Thoracic aorta (tissue), 2 donors: Measurements from ENCODE around the gene TUBGCP2. TPM values are rescaled to one million over a fixed set of nuclear protein-coding genes. Genes with fewer than 3 reads are reported as not detected.

Experiments used
- ATAC-seq: fragments of 150-250 bp; one replicate; pipeline ENCODE4 v1.8.0; 2017; ENCODE audit warnings: low read depth; ENCODE audit not compliant: insufficient number of reproducible peaks, low FRiP score
- DNase-seq: peaks from one replicate; pipeline ENCODE4 v3.0.0-alpha.2; 2020; ENCODE audit warnings: low spot score
- H3K27ac ChIP-seq, 2 donors: fragments of 200-600 bp; sonication (generic); 1 replicate in 1 of 2; 2 replicates in 1 of 2; pipeline ENCODE4 v1.5.1; 2016; ENCODE audit warnings: mild to moderate bottlenecking in 2 of 2, moderate library complexity in 2 of 2
- H3K27me3 ChIP-seq: fragments of 200-600 bp; sonication (generic); replicated peaks from 2 replicates; pipeline ENCODE4 v1.6.0; 2016; ENCODE audit warnings: mild to moderate bottlenecking; ENCODE audit not compliant: insufficient read depth
- H3K36me3 ChIP-seq: fragments of 200-600 bp; sonication (generic); one replicate; pipeline ENCODE4 v1.5.1; 2016
- H3K4me1 ChIP-seq, 2 donors: fragments of 200-600 bp; sonication (generic); 1 replicate in 1 of 2; 2 replicates in 1 of 2; pipeline versions ENCODE4 v1.5.1 to v1.6.0; 2016; ENCODE audit warnings: low read depth in 2 of 2, mild to moderate bottlenecking in 1 of 2; ENCODE audit not compliant: control insufficient read depth in 1 of 2
- H3K4me3 ChIP-seq: fragments of 200-600 bp; sonication (generic); 2 replicates; pipeline ENCODE4 v1.5.1; 2016; ENCODE audit warnings: mild to moderate bottlenecking
- H3K9me3 ChIP-seq: fragments of 200-600 bp; sonication (generic); 2 replicates; pipeline ENCODE4 v1.5.1; 2016
- total RNA-seq, 2 donors: library from RNA; depleted of rRNA; stranded (reverse); fragments of >200 nt; gene quantifications; one replicate each; pipeline versions ENCODE4 v1.1.0 to v1.2.3, GENCODE V29; 2016
- TF ChIP-seq, protein P1 (sequence below): fragments of 200-600 bp; sonication (generic); IDR thresholded peaks from one replicate; pipeline ENCODE4 v1.5.1; 2019; ENCODE audit warnings: antibody characterized with exemption

Gene TUBGCP2
- total RNA-seq, 2 donors from 2014 or later, result 51.2 to 65.5 TPM

DNA sequence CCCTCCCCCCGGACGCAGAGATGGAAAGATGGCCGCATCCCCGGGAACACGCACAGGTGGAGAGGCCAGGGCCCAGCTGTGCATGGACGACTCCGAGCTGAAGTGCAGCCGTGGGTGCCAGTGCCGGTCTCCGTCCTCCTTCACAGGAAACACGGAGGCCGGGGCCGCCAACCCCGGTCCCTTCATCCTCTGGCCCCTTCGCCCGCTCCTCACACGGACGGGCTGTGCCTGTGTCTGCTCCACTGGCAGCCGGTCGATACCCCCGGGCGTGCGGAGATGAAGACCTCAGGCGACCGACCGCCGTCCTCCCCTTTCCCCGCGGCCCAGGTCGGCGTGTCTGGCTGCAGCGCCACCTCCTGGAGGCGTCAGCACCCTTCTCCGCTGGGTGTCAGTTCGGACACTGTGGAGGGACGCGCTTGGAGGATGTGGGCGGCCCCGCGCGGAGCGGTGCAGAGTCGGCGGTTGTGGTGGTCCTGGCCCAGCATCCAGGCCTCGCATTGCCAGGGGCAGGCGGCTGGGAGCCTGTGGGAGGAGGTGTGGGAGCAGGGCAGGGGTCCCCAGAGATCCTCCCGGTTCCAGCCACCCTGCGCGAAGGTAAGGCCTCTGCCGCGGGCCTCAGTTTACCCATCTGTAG lies 9.9 kb upstream of the TUBGCP2 start:
- peak overlapping the region; percentile 63 for H3K4me3 ChIP-seq
- no peaks in the 10 kb centered on the region for H3K36me3 ChIP-seq
- TF ChIP-seq, protein P1, sequence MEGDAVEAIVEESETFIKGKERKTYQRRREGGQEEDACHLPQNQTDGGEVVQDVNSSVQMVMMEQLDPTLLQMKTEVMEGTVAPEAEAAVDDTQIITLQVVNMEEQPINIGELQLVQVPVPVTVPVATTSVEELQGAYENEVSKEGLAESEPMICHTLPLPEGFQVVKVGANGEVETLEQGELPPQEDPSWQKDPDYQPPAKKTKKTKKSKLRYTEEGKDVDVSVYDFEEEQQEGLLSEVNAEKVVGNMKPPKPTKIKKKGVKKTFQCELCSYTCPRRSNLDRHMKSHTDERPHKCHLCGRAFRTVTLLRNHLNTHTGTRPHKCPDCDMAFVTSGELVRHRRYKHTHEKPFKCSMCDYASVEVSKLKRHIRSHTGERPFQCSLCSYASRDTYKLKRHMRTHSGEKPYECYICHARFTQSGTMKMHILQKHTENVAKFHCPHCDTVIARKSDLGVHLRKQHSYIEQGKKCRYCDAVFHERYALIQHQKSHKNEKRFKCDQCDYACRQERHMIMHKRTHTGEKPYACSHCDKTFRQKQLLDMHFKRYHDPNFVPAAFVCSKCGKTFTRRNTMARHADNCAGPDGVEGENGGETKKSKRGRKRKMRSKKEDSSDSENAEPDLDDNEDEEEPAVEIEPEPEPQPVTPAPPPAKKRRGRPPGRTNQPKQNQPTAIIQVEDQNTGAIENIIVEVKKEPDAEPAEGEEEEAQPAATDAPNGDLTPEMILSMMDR, result peak; percentile 33
- H3K27me3 ChIP-seq, result no peaks in the 10 kb centered on the region
- H3K9me3 ChIP-seq, result no peaks in the 10 kb centered on the region
- DNase-seq (no peak), ATAC-seq (peak; percentile 36)
- H3K4me1 ChIP-seq, result peaks cover 4 to 6% of the 10 kb centered on the region in 2 donors
- H3K27ac ChIP-seq, result no peak overlapping the region

DNA sequence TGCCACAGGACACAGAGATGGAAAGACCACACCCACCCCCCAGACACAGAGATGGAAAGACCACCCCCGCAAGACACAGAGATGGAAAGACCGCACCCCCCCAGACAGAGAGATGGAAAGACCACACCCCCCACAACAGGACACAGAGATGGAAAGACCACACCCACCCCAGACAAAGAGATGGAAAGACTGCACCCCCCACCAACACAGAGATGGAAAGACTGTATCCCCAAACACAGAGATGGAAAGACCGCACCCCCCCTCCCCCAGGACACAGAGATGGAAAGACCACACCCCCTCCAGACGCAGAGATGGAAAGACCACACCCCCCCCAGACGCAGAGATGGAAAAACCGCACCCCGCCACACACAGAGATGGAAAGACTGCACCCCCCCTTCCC lies 8.1 kb upstream of the TUBGCP2 start:
- DNase-seq (no peak), ATAC-seq (no peak)
- TF ChIP-seq, protein P1, result no peak
- no peak overlapping the region for H3K27ac ChIP-seq
- peaks cover 11% of the 10 kb centered on the region for H3K36me3 ChIP-seq
- peaks cover 4 to 6% of the 10 kb centered on the region in 2 donors for H3K4me1 ChIP-seq
- no peaks in the 10 kb centered on the region for H3K9me3 ChIP-seq
- H3K4me3 ChIP-seq, result no peak overlapping the region
- no peaks in the 10 kb centered on the region for H3K27me3 ChIP-seq

DNA sequence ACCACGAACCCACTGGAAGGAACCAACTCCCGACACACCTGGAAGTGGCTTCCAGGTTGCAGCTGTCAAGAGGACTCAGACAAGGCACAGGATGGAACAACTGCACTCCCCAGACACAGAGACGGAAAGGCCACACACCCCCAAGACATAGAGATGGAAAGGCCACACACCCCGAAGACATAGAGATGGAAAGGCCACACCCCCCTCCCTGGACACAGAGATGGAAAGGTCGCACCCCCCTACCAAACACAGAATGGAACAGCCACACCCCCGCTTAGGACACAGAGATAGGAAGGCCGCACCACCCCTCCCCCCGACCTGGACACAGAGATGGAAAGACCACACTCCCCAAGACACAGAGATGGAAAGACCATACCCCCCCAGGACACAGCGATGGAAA lies 7.6 kb upstream of the TUBGCP2 start:
- TF ChIP-seq, protein P1, result no peak
- Histone ChIP-seq H3K27ac (no peak overlapping the region), H3K4me1 (peaks cover 4 to 6% of the 10 kb centered on the region in 2 donors), H3K27me3 (no peaks in the 10 kb centered on the region), H3K9me3 (no peaks in the 10 kb centered on the region), H3K36me3 (peaks cover 16% of the 10 kb centered on the region), H3K4me3 (no peak overlapping the region)
- no peak for DNase-seq
- no peak for ATAC-seq

DNA sequence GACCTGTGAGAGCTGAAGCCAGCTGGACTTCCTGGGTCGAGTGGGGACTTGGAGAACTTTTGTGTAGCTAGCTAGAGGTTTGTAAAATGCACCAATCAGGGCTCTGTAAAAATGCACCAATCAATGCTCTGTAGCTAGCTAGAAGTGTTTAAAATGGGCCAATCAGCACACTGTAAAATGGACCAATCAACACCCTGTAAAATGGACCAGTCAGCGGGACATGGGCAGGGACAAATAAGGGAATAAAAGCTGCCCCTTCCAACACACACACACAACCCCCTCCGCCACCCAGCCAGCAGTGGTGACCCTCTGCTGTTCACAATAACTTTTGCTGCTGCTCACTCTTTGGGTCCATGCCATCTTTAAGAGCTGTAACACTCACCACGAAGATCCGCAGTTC lies 7.2 kb upstream of the TUBGCP2 start:
- Histone ChIP-seq H3K36me3 (peaks cover 16% of the 10 kb centered on the region), H3K4me3 (no peak overlapping the region), H3K27ac (no peak overlapping the region), H3K27me3 (no peaks in the 10 kb centered on the region), H3K9me3 (no peaks in the 10 kb centered on the region), H3K4me1 (peaks cover 4 to 6% of the 10 kb centered on the region in 2 donors)
- TF ChIP-seq, protein P1, result no peak
- no peak for ATAC-seq
- DNase-seq, result no peak

DNA sequence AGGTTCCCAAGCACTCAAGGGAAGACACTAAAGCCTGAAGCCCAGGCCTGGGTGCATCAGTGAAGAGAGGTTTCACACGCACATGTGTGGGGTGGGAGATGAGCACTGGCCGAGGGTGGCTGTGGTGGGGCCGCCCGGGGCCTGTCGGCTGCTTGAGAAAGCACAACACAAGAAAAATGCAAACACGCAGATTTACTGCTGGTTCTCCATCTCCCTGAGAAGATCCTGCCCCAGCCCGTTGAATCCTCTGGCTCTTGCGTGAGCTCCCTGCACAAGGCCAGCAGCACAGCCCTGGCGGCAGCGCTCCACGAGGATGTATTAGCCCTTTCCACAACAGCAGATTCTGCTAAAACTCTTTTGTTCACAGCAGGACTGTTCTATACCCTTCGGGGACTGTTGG lies 6.2 kb upstream of the TUBGCP2 start:
- no peaks in the 10 kb centered on the region for H3K9me3 ChIP-seq
- H3K27ac ChIP-seq, result no peak overlapping the region
- TF ChIP-seq, protein P1, result no peak
- no peak for ATAC-seq
- DNase-seq, result no peak
- H3K4me1 ChIP-seq, result peaks cover 4 to 6% of the 10 kb centered on the region in 2 donors
- H3K27me3 ChIP-seq, result no peaks in the 10 kb centered on the region
- H3K36me3 ChIP-seq, result peaks cover 19% of the 10 kb centered on the region
- no peak overlapping the region for H3K4me3 ChIP-seq
